ENCODE results near the gene TUBA4B.

Gene TUBA4B

GRCh38 chr2:219266232-219266631 is 13.2 kb downstream of the TUBA4B start:
- ChIA-PET POLR2A (interaction anchor here (1.5 kb wide), 1 partner anchor 13 kb away, joined by 3 read pairs; the partner anchor contains the start of gene DNAJB2), CTCF (interaction anchor here (0.6 to 1.3 kb wide), 2 partner anchors 12 to 123 kb away, joined by 3 read pairs; no protein-coding TSS in a partner anchor)
- DNase-seq (ENCODE audit: extremely low spot score) = no peak
- TF ChIP-seq BHLHE40 (IDR thresholded peaks at IDR 0.05; ENCODE audit: borderline replicate concordance) = no peak
- TF ChIP-seq ARNT (IDR thresholded peaks at IDR 0.05) = no peak
- no peak for TF ChIP-seq ELF4 (IDR thresholded peaks at IDR 0.05)
- no peak for TF ChIP-seq HDGF (IDR thresholded peaks at IDR 0.05; ENCODE audit: borderline replicate concordance)
- TF ChIP-seq TARDBP (IDR thresholded peaks at IDR 0.05) = no peak
- TF ChIP-seq FOXK2 (IDR thresholded peaks at IDR 0.05) = no peak
- TF ChIP-seq L3MBTL2 (conservative IDR thresholded peaks at IDR 0.05) = no peak
- TF ChIP-seq FOXA1 (IDR thresholded peaks at IDR 0.05) = no peak
- TF ChIP-seq CTBP1 (IDR thresholded peaks at IDR 0.05; ENCODE audit: borderline replicate concordance) = no peak
- no peak for TF ChIP-seq PKNOX1 (IDR thresholded peaks at IDR 0.05)
- no peak for TF ChIP-seq LEF1 (IDR thresholded peaks at IDR 0.05; ENCODE audit: borderline replicate concordance)
- no peak for TF ChIP-seq ZNF384 (IDR thresholded peaks at IDR 0.05)
- no peak for TF ChIP-seq FOXM1 (IDR thresholded peaks at IDR 0.05; ENCODE audit: borderline replicate concordance)
- no peak for TF ChIP-seq SP1 (IDR thresholded peaks at IDR 0.05)
- TF ChIP-seq NFRKB (IDR thresholded peaks at IDR 0.05) = no peak
- TF ChIP-seq SUZ12 (IDR thresholded peaks at IDR 0.05) = no peak

- DNase-seq (ENCODE audit: extremely low spot score) = no peak
- POLR2A ChIA-PET = interaction anchor here (1.5 kb wide), 1 partner anchor 12 kb away, joined by 3 read pairs; the partner anchor contains the start of gene DNAJB2
- no peak for TF ChIP-seq ARNT (IDR thresholded peaks at IDR 0.05)
- TF ChIP-seq CTBP1 (IDR thresholded peaks at IDR 0.05; ENCODE audit: borderline replicate concordance) = no peak
- no peak for TF ChIP-seq BHLHE40 (IDR thresholded peaks at IDR 0.05; ENCODE audit: borderline replicate concordance)
- no peak for TF ChIP-seq LEF1 (IDR thresholded peaks at IDR 0.05; ENCODE audit: borderline replicate concordance)
- no peak for TF ChIP-seq ZNF384 (IDR thresholded peaks at IDR 0.05)
- TF ChIP-seq HDGF (IDR thresholded peaks at IDR 0.05; ENCODE audit: borderline replicate concordance) = no peak
- TF ChIP-seq TARDBP (IDR thresholded peaks at IDR 0.05) = no peak
- no peak for TF ChIP-seq L3MBTL2 (conservative IDR thresholded peaks at IDR 0.05)
- no peak for TF ChIP-seq NFRKB (IDR thresholded peaks at IDR 0.05)
- TF ChIP-seq SUZ12 (IDR thresholded peaks at IDR 0.05) = no peak
- no peak for TF ChIP-seq ELF4 (IDR thresholded peaks at IDR 0.05)
- TF ChIP-seq SP1 (IDR thresholded peaks at IDR 0.05) = no peak
- TF ChIP-seq FOXA1 (IDR thresholded peaks at IDR 0.05) = no peak
- TF ChIP-seq PKNOX1 (IDR thresholded peaks at IDR 0.05) = no peak
- no peak for TF ChIP-seq FOXM1 (IDR thresholded peaks at IDR 0.05; ENCODE audit: borderline replicate concordance)
- TF ChIP-seq FOXK2 (IDR thresholded peaks at IDR 0.05) = no peak
- CTCF ChIA-PET = interaction anchor here (1.0 to 1.3 kb wide), 2 partner anchors 11 to 28 kb away, joined by 3 read pairs; no protein-coding TSS in a partner anchor
These were observed 13.8 kb downstream of the TUBA4B start for GRCh38 chr2:219266886-219267285.

GRCh38 chr2:219268294-219268693 is 15.3 kb downstream of the TUBA4B start:
- POLR2A ChIA-PET = no interaction called here
- DNase-seq (ENCODE audit: extremely low spot score) = no peak
- CTCF ChIA-PET = interaction anchor here (1.2 kb wide), 1 partner anchor 9 kb away, joined by 3 read pairs; no protein-coding TSS in a partner anchor
- TF ChIP-seq ARNT (IDR thresholded peaks at IDR 0.05) = no peak
- no peak for TF ChIP-seq L3MBTL2 (conservative IDR thresholded peaks at IDR 0.05)
- no peak for TF ChIP-seq FOXA1 (IDR thresholded peaks at IDR 0.05)
- TF ChIP-seq BHLHE40 (IDR thresholded peaks at IDR 0.05; ENCODE audit: borderline replicate concordance) = no peak
- no peak for TF ChIP-seq ELF4 (IDR thresholded peaks at IDR 0.05)
- TF ChIP-seq NFRKB (IDR thresholded peaks at IDR 0.05) = no peak
- TF ChIP-seq PKNOX1 (IDR thresholded peaks at IDR 0.05) = no peak

- no peak for DNase-seq (ENCODE audit: extremely low spot score)
- POLR2A ChIA-PET = interaction anchor here (1.0 kb wide), 1 partner anchor 20 kb away, joined by 3 read pairs; no protein-coding TSS in a partner anchor
- CTCF ChIA-PET = interaction anchor here (0.7 kb wide), 1 partner anchor 160 kb away, joined by 4 read pairs; no protein-coding TSS in a partner anchor
- TF ChIP-seq HDGF (IDR thresholded peaks at IDR 0.05; ENCODE audit: borderline replicate concordance) = no peak
- TF ChIP-seq L3MBTL2 (conservative IDR thresholded peaks at IDR 0.05) = no peak
These were observed 16.5 kb downstream of the TUBA4B start for GRCh38 chr2:219269362-219270054.

- ChIA-PET CTCF (no interaction called here), POLR2A (interaction anchor here (1.0 to 1.2 kb wide), 2 partner anchors 21 to 25 kb away, joined by 3 read pairs; partner anchors contain the start of genes GLB1L and STK16)
- no peak for DNase-seq (ENCODE audit: extremely low spot score)
- TF ChIP-seq TARDBP (IDR thresholded peaks at IDR 0.05) = no peak
These were observed 17.0 kb downstream of the TUBA4B start for GRCh38 chr2:219270055-219270372.

GRCh38 chr2:219271021-219271420 is 18.0 kb downstream of the TUBA4B start:
- ChIA-PET CTCF (no interaction called here), POLR2A (interaction anchor here (1.2 kb wide), 1 partner anchor 26 kb away, joined by 3 read pairs; the partner anchor contains the start of genes GLB1L and STK16)
- TF ChIP-seq ELF4 (IDR thresholded peaks at IDR 0.05) = no peak
- TF ChIP-seq CTBP1 (IDR thresholded peaks at IDR 0.05; ENCODE audit: borderline replicate concordance) = no peak
- no peak for TF ChIP-seq SUZ12 (IDR thresholded peaks at IDR 0.05)
- TF ChIP-seq TARDBP (IDR thresholded peaks at IDR 0.05) = no peak
- TF ChIP-seq PKNOX1 (IDR thresholded peaks at IDR 0.05) = no peak
- TF ChIP-seq HDGF (IDR thresholded peaks at IDR 0.05; ENCODE audit: borderline replicate concordance) = no peak
- no peak for TF ChIP-seq BHLHE40 (IDR thresholded peaks at IDR 0.05; ENCODE audit: borderline replicate concordance)
- DNase-seq (ENCODE audit: extremely low spot score) = no peak
